GM20000 (cell line): ENCODE data around the gene OR7C1.

Source experiments
- DNase-seq: peaks from one replicate; pipeline ENCODE4 v3.0.0; 2012; ENCODE audit warnings: low spot score
- TF ChIP-seq, protein P1 (sequence below): IDR thresholded peaks from 2 replicates; pipeline ENCODE4 v1.5.1; 2012; ENCODE audit warnings: mild to moderate bottlenecking, control low read depth; ENCODE audit errors: extremely low read depth, missing control alignments

The OR7C1 gene

DNA sequence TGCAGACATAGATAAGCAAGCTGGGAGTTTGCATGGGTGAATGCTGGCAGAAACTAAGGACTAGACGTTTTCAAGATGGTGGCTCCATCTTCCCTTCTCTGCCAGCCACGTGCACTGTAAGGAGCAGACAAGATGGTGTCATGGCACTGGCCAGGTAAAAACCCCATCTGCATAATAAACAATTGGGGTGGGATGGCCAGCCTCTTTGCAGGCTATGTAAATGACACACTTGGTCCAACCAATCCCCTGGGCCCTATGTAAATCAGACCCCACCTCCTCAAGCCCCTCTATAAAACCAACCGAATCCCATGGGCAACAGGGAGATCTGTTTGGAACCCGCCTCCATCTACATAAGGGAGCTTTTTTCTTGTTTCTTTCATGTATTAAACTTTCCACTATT lies 2.4 kb upstream of the OR7C1 start:
- TF ChIP-seq, protein P1, sequence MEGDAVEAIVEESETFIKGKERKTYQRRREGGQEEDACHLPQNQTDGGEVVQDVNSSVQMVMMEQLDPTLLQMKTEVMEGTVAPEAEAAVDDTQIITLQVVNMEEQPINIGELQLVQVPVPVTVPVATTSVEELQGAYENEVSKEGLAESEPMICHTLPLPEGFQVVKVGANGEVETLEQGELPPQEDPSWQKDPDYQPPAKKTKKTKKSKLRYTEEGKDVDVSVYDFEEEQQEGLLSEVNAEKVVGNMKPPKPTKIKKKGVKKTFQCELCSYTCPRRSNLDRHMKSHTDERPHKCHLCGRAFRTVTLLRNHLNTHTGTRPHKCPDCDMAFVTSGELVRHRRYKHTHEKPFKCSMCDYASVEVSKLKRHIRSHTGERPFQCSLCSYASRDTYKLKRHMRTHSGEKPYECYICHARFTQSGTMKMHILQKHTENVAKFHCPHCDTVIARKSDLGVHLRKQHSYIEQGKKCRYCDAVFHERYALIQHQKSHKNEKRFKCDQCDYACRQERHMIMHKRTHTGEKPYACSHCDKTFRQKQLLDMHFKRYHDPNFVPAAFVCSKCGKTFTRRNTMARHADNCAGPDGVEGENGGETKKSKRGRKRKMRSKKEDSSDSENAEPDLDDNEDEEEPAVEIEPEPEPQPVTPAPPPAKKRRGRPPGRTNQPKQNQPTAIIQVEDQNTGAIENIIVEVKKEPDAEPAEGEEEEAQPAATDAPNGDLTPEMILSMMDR: no peak
- DNase-seq: no peak

DNA sequence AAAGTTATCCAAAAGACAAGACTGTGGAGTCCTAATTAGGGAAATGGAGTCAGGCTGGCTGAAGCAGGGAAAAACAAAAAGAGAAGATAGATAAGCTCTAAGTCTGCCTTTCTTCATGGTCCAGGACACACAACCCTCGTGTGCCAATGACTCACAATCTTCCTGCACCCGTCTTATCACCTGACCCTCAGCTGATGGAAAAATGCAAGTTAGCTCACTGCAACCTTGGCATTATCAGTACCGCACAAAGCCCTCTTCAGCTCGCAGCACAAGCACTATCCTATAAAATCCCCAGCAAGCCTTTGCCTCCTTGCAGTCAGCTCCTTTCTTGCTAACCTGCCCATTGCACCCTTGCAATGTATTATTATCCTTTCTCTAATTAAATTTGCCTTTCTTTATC lies 4.3 kb downstream of the OR7C1 start:
- DNase-seq: no peak
- TF ChIP-seq, protein P1: no peak

DNA sequence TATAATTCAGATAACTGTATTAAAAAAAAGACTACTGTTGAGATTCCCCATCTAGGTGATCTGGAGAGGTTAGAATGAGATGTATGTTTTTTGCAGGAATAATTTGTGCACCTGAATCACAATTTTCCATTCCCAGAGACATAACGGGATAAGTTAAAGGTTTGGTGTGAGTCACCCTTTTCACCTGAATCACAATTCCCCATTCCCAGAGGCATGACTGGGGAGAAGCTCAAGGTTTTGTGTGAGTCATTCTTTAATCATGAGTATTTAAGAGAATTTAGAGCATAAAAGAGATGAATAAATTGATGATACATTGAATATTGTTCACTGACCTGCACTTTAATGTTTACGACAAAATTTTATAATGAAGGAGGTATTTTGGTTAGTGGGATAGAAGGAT lies 9.0 kb downstream of the OR7C1 start:
- TF ChIP-seq, protein P1: no peak
- DNase-seq: no peak

DNA sequence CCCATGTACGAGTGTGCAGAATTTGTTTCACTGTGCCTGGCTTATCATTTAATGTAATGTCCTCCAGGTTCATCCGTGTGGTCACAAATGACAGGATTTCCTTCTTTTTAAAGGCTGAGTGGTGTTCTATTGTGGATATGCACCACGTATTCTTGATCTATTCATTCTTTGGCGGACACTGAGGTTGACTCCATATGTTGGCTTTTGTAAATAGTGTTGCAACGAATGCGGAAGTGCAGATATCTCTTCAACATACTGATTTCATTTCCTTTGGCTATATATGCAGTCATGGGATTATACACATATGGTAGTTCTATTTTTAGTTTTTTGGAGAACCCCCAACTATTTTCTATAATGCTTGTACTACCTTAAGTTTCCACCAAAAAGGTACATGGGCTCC lies 13.0 kb downstream of the OR7C1 start:
- TF ChIP-seq, protein P1: no peak
- no peak for DNase-seq

DNA sequence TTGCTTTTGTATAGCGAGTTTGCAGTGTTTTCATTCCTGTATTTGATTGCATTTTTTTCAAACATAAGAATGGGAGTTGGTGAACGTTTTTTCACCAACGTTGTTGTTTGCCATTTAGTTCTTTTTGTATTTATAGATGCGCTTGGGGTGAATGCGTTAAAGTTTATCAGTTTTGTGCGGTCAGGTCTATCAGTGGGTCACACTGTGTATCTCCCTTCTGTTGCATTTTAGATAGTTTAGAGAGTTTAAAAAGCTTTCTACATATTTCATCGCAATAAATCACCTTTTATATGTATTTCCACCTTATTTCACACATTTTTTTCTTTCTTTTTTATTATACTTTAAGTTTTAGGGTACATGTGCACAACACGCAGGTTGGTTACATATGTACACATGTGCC lies 16.4 kb downstream of the OR7C1 start:
- TF ChIP-seq, protein P1: no peak
- no peak for DNase-seq

DNA sequence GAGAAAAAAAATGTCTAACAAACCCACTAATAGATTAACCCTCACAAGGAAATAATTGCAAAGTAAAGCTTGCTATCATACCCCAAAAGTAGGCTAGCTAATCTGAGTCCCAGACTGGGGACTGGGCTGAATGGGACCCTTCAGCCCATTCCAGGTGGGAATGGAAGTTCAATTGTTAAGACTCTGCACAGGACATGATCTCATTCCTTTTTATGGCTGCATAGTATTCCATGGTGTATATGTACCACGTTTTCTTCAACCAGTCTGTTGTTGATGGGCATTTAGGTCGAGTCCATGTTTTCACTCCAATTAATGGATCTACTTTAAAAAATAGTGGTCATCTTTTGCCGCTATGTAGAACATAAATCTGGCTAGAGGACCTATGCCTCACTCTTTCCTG lies 17.9 kb downstream of the OR7C1 start:
- TF ChIP-seq, protein P1: no peak
- DNase-seq: no peak

DNA sequence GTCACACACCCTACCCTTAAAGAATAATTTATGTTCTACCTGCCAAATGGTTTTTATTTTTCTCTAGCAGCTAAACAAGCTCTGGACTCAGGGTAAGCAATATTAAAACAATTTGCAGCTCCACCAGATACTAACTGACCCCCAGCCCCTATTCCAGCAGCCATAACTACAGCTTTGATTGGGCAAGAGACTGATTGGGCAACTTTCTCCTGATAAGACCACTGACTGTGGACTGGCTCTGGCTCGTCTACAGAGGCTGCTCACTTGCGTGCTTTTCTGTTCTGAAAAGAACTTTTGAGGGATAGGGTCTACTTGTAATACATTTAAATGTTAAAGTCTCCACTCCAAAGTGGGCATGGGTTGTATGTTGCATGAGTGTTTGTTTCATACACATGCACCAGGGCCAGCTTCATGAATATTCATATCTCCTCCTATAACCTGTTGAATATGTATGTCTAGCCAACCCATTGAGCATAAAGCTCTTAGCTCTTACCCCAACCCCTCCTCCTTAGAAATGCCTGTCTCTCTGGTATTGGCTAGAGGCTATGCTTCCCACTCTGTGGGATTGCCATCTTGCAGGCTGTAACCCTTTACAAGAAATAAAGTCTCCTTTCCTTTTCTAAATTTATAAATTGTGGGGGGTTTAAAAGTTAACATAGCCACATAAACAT lies 19.9 kb downstream of the OR7C1 start:
- TF ChIP-seq, protein P1: no peak
- no peak for DNase-seq
